ENCODE measurements around the gene CHD3. TPM values are rescaled to one million over a fixed set of nuclear protein-coding genes. Genes with fewer than 3 reads are reported as not detected.

The CHD3 gene
- total RNA-seq, 1 donor from 2014 or later: 133 TPM

DNA sequence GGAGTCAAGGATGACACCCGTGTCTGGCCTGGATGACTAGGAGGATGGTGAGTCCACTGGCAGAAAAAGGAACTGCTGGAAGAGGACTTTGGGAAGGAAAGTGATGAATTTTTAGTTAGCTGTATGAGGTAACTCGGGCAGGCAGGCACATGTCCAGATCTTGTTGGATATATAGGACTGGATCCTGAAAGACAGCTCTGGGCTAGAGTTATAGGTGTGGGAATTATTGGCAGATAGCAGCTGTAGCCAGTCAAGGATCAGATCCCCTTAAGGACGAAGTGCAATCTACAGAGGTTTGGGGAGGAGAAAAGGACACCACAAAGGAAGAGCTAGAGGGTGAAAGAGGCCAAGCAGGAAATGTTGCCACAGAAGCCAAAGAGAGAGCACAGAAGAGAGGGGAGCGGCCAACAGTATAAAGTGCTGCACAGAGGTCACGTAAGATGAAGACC lies 20.7 kb upstream of the CHD3 start:
- Mint-ChIP-seq H3K27ac (ENCODE audit: unreplicated experiment) (no peak overlapping the region), H3K4me1 (ENCODE audit: unreplicated experiment) (peaks cover 18% of the 10 kb centered on the region)

GRCh38 chr17:7873051-7873450 lies 15.5 kb upstream of the CHD3 start:
- DNase-seq (ENCODE audit: low spot score): no peak
- H3K4me1 Mint-ChIP-seq (ENCODE audit: unreplicated experiment): peaks cover 7% of the 10 kb centered on the region
- H3K27me3 Mint-ChIP-seq (ENCODE audit: unreplicated experiment): peaks cover 3% of the 10 kb centered on the region
- peaks cover 16% of the 10 kb centered on the region for H3K36me3 Mint-ChIP-seq (ENCODE audit: low read depth, unreplicated experiment)
- no peak overlapping the region for H3K27ac Mint-ChIP-seq (ENCODE audit: unreplicated experiment)
- TF ChIP-seq, protein P1, sequence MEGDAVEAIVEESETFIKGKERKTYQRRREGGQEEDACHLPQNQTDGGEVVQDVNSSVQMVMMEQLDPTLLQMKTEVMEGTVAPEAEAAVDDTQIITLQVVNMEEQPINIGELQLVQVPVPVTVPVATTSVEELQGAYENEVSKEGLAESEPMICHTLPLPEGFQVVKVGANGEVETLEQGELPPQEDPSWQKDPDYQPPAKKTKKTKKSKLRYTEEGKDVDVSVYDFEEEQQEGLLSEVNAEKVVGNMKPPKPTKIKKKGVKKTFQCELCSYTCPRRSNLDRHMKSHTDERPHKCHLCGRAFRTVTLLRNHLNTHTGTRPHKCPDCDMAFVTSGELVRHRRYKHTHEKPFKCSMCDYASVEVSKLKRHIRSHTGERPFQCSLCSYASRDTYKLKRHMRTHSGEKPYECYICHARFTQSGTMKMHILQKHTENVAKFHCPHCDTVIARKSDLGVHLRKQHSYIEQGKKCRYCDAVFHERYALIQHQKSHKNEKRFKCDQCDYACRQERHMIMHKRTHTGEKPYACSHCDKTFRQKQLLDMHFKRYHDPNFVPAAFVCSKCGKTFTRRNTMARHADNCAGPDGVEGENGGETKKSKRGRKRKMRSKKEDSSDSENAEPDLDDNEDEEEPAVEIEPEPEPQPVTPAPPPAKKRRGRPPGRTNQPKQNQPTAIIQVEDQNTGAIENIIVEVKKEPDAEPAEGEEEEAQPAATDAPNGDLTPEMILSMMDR (IDR thresholded peaks at IDR 0.05; ENCODE audit: unreplicated experiment): no peak
- no peak overlapping the region for H3K4me3 Mint-ChIP-seq (ENCODE audit: unreplicated experiment)
- no peaks in the 10 kb centered on the region for H3K9me3 Mint-ChIP-seq (ENCODE audit: unreplicated experiment)

More for the DNA sequence above, 20.7 kb upstream of the CHD3 start:
- no peak for DNase-seq (ENCODE audit: low spot score)
- peaks cover 16% of the 10 kb centered on the region for H3K36me3 Mint-ChIP-seq (ENCODE audit: low read depth, unreplicated experiment)
- TF ChIP-seq, protein P1 (IDR thresholded peaks at IDR 0.05; ENCODE audit: unreplicated experiment): no peak
- H3K9me3 Mint-ChIP-seq (ENCODE audit: unreplicated experiment): no peaks in the 10 kb centered on the region
- H3K27me3 Mint-ChIP-seq (ENCODE audit: unreplicated experiment): peaks cover 3% of the 10 kb centered on the region
- peak overlapping the region; percentile 68 for H3K4me3 Mint-ChIP-seq (ENCODE audit: unreplicated experiment)

DNA sequence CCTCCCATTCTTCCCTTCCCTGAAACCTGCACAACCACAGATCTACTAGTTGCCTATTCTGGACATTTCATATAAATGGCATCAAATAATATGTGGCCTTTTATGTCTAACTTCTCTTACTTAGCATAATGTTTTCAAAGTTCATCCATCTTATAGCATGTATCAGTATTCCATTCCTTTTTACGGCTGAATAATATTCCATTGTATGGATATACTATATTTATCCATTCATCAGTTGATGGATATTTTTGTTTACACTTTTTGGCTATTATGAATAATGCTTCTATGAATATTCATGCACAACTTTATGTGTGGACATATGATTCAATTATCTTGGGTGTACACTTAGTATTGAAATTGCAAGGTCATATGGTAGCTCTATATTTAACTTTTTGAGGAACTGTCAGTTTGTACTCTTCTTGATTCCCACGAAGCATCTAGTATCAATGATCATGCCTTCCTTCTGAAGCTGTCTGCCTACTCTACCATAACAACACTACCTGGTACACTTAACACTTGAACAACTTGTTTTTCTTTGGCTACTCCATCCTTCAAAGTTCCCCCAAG lies 12.7 kb upstream of the CHD3 start:
- no peak for DNase-seq (ENCODE audit: low spot score)
- H3K4me1 Mint-ChIP-seq (ENCODE audit: unreplicated experiment): no peaks in the 10 kb centered on the region
- no peak overlapping the region for H3K27ac Mint-ChIP-seq (ENCODE audit: unreplicated experiment)
- no peak overlapping the region for H3K4me3 Mint-ChIP-seq (ENCODE audit: unreplicated experiment)
- TF ChIP-seq, protein P1 (IDR thresholded peaks at IDR 0.05; ENCODE audit: unreplicated experiment): no peak
- no peaks in the 10 kb centered on the region for H3K9me3 Mint-ChIP-seq (ENCODE audit: unreplicated experiment)
- H3K27me3 Mint-ChIP-seq (ENCODE audit: unreplicated experiment): peaks cover 3% of the 10 kb centered on the region
- peaks cover 14% of the 10 kb centered on the region for H3K36me3 Mint-ChIP-seq (ENCODE audit: low read depth, unreplicated experiment)

DNA sequence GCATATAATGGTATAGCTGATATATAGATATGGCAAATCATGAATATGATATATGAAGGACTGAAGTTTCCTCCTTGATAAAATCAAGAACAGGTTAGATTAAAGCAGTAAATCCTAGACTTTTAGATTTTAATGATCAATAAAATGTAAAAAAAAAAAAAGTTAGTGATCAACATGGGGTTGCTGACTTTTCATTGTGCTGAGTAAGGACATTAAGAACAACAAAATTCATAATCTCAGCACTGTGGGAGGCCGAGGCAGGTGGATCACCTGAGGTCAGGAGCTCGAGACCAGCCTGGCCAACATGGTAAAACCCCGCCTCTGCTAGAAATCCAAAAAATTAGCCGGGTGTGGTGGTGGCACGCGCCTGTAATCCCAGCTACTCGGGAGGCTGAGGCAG lies 10.4 kb upstream of the CHD3 start:
- TF ChIP-seq, protein P1 (IDR thresholded peaks at IDR 0.05; ENCODE audit: unreplicated experiment): no peak
- H3K4me3 Mint-ChIP-seq (ENCODE audit: unreplicated experiment): no peak overlapping the region
- H3K4me1 Mint-ChIP-seq (ENCODE audit: unreplicated experiment): no peaks in the 10 kb centered on the region
- peaks cover 3% of the 10 kb centered on the region for H3K27me3 Mint-ChIP-seq (ENCODE audit: unreplicated experiment)
- DNase-seq (ENCODE audit: low spot score): no peak
- H3K36me3 Mint-ChIP-seq (ENCODE audit: low read depth, unreplicated experiment): peaks cover 12% of the 10 kb centered on the region
- H3K9me3 Mint-ChIP-seq (ENCODE audit: unreplicated experiment): no peaks in the 10 kb centered on the region
- no peak overlapping the region for H3K27ac Mint-ChIP-seq (ENCODE audit: unreplicated experiment)

DNA sequence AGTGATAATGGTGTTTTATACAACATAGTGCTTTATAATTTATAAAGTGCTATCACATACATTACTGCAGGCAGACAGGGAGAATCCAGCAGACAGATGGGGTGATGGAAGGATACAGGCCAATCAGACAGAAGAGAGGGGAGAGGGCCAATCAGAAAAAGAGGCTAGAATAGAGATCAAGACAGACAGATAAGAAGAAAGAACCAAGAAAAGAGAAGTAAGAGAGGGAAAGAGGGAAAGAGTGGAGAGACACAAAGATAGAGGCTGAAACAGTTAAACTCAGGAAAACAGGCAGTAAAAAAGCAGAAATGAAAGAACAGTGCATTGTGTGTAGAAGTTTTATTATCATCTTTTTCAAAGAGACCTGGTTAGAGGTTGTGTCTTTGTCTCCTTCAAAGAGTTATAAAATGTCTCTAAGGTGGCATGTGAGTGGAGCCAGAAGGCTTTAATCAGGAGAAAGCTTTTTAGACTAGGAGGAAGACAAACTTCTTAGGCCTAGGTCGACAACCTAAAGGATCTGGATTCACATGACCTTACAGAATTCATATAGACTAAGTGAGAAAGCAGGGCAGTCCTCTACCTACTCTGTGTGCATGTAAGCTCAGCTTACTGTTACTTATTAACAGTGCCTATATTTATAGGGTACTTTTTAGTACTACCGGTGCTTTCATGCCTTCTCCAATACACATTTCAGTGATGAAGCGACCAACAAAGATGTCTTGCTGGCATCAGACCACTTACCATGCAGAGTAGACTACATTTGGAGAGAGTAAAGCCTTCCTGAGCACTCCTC lies 8.3 kb upstream of the CHD3 start:
- H3K9me3 Mint-ChIP-seq (ENCODE audit: unreplicated experiment): no peaks in the 10 kb centered on the region
- H3K27ac Mint-ChIP-seq (ENCODE audit: unreplicated experiment): no peak overlapping the region
- no peaks in the 10 kb centered on the region for H3K27me3 Mint-ChIP-seq (ENCODE audit: unreplicated experiment)
- H3K36me3 Mint-ChIP-seq (ENCODE audit: low read depth, unreplicated experiment): no peaks in the 10 kb centered on the region
- TF ChIP-seq, protein P1 (IDR thresholded peaks at IDR 0.05; ENCODE audit: unreplicated experiment): no peak
- H3K4me3 Mint-ChIP-seq (ENCODE audit: unreplicated experiment): no peak overlapping the region
- peaks cover 3% of the 10 kb centered on the region for H3K4me1 Mint-ChIP-seq (ENCODE audit: unreplicated experiment)
- no peak for DNase-seq (ENCODE audit: low spot score)
